DOHH2 (cell line): ENCODE measurements around the gene NXT1.

Experiments
- H3F3A ChIP-seq: fragments of 200-600 bp; sonication (generic), shearing (Covaris generic); 2 replicates; pipeline ENCODE4 v1.6.0; 2016; ENCODE audit warnings: antibody characterized with exemption, mild to moderate bottlenecking; ENCODE audit not compliant: control insufficient read depth, insufficient read depth
- H3K27ac ChIP-seq: fragments of 200-600 bp; sonication (generic); 2 replicates; pipeline ENCODE4 v1.5.1; 2014; ENCODE audit warnings: low read depth, mild to moderate bottlenecking, low read length, moderate library complexity
- H3K27me3 ChIP-seq: fragments of 200-600 bp; sonication (generic); 2 replicates; pipeline ENCODE4 v1.6.1; 2014; ENCODE audit warnings: mild to moderate bottlenecking, low read length, mixed read lengths; ENCODE audit not compliant: control insufficient read depth
- H3K36me3 ChIP-seq: fragments of 200-600 bp; sonication (generic); 2 replicates; pipeline ENCODE4 v1.6.1; 2014; ENCODE audit warnings: mild to moderate bottlenecking, low read length, moderate library complexity, mixed read lengths; ENCODE audit not compliant: control insufficient read depth
- H3K4me1 ChIP-seq: fragments of 200-600 bp; sonication (generic); 2 replicates; pipeline ENCODE4 v1.6.1; 2014; ENCODE audit warnings: mild to moderate bottlenecking, low read length, mixed read lengths; ENCODE audit not compliant: control insufficient read depth
- H3K4me2 ChIP-seq: fragments of 200-600 bp; sonication (generic); 2 replicates; pipeline ENCODE4 v1.6.0; 2014; ENCODE audit warnings: mild to moderate bottlenecking, low read length, moderate library complexity
- H3K4me3 ChIP-seq: fragments of 200-600 bp; sonication (generic); 2 replicates; pipeline ENCODE4 v1.5.1; 2014; ENCODE audit warnings: mild to moderate bottlenecking, low read length, mixed read lengths
- H3K79me2 ChIP-seq: fragments of 200-600 bp; sonication (generic); 2 replicates; pipeline ENCODE4 v1.6.1; 2014; ENCODE audit warnings: mild to moderate bottlenecking, low read length, mixed read lengths; ENCODE audit not compliant: control insufficient read depth
- H3K9me2 ChIP-seq: fragments of 200-600 bp; sonication (generic); replicated peaks from 2 replicates; pipeline ENCODE4 v1.6.1; 2014; ENCODE audit warnings: mild to moderate bottlenecking, low read length, mixed read lengths; ENCODE audit not compliant: control insufficient read depth
- H3K9me3 ChIP-seq: fragments of 200-600 bp; sonication (generic); 2 replicates; pipeline ENCODE4 v1.6.1; 2014; ENCODE audit warnings: antibody characterized with exemption, low read length, mixed read lengths; ENCODE audit not compliant: control insufficient read depth, insufficient read depth
- H4K20me1 ChIP-seq: fragments of 200-600 bp; sonication (generic); 2 replicates; pipeline ENCODE4 v1.6.0; 2014; ENCODE audit warnings: low read depth, mild to moderate bottlenecking, antibody characterized with exemption, low read length, moderate library complexity; ENCODE audit not compliant: control insufficient read depth, insufficient read depth
- EZH2phosphoT487 ChIP-seq: fragments of 200-600 bp; sonication (generic); IDR thresholded peaks from 2 replicates; pipeline ENCODE4 v1.6.1; 2017; ENCODE audit warnings: borderline replicate concordance, mild to moderate bottlenecking, antibody characterized with exemption, low read length, moderate library complexity, mixed read lengths
- TF ChIP-seq, protein P1 (sequence below): fragments of 200-600 bp; sonication (generic); IDR thresholded peaks from one replicate; pipeline ENCODE4 v1.5.1; 2014; ENCODE audit warnings: antibody characterized with exemption, mild to moderate bottlenecking, low read depth, low read length; ENCODE audit not compliant: poor library complexity, severe bottlenecking

Gene NXT1

DNA sequence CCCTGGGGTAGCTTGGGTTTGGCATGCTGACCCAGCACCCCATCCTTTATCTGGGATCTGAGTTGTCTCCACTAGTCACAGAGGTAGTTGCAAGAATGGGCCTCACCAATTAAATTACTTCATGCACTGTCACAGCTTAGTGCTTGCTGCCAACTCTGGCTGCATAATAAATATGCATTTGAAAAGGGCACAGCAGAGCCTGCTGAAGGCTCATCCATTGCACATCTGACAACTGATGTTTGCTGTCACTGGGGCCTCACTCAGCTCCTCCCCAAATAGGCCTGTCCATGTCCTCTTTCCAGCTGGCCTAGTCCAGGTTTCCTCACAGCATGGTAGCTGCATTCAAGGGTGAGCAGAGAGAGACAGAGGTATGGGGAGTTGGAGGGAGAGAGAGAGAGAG lies 13.3 kb upstream of the NXT1 start:
- H3K9me3 ChIP-seq: no peaks in the 10 kb centered on the region
- no peaks in the 10 kb centered on the region for H3K27me3 ChIP-seq
- no peaks in the 10 kb centered on the region for H3F3A ChIP-seq
- H3K4me3 ChIP-seq: no peak overlapping the region
- H3K36me3 ChIP-seq: no peaks in the 10 kb centered on the region
- no peaks in the 10 kb centered on the region for H3K79me2 ChIP-seq
- no peaks in the 10 kb centered on the region for H3K9me2 ChIP-seq
- TF ChIP-seq EZH2phosphoT487: no peak
- TF ChIP-seq, protein P1, sequence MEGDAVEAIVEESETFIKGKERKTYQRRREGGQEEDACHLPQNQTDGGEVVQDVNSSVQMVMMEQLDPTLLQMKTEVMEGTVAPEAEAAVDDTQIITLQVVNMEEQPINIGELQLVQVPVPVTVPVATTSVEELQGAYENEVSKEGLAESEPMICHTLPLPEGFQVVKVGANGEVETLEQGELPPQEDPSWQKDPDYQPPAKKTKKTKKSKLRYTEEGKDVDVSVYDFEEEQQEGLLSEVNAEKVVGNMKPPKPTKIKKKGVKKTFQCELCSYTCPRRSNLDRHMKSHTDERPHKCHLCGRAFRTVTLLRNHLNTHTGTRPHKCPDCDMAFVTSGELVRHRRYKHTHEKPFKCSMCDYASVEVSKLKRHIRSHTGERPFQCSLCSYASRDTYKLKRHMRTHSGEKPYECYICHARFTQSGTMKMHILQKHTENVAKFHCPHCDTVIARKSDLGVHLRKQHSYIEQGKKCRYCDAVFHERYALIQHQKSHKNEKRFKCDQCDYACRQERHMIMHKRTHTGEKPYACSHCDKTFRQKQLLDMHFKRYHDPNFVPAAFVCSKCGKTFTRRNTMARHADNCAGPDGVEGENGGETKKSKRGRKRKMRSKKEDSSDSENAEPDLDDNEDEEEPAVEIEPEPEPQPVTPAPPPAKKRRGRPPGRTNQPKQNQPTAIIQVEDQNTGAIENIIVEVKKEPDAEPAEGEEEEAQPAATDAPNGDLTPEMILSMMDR: no peak
- H3K4me2 ChIP-seq: no peak overlapping the region
- no peak overlapping the region for H3K27ac ChIP-seq
- peaks cover 6% of the 10 kb centered on the region for H3K4me1 ChIP-seq
- no peaks in the 10 kb centered on the region for H4K20me1 ChIP-seq

DNA sequence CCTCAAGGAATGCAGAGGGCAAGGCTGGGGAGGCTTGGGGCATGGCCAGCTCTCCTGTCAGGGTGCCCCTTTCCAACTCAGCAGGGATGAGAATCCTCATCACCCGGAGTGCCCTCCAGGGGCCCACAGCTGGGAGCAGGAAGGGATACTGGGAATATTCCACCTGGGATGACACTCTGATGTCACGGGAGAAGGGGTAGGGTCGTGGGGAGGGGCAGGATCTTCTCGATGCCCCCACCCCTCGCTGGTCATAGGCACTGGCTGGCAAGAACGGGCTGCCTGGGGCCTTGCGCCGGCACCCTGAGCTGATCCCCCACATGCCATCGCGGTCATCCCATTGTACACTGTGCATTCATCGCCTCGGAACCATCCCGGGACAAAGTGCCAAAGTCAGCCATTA lies 10.6 kb upstream of the NXT1 start:
- H3K27me3 ChIP-seq: no peaks in the 10 kb centered on the region
- no peaks in the 10 kb centered on the region for H4K20me1 ChIP-seq
- H3K79me2 ChIP-seq: no peaks in the 10 kb centered on the region
- H3K9me2 ChIP-seq: no peaks in the 10 kb centered on the region
- H3K36me3 ChIP-seq: no peaks in the 10 kb centered on the region
- no peaks in the 10 kb centered on the region for H3K9me3 ChIP-seq
- no peak overlapping the region for H3K4me3 ChIP-seq
- H3K4me2 ChIP-seq: no peak overlapping the region
- TF ChIP-seq, protein P1: no peak
- TF ChIP-seq EZH2phosphoT487: no peak
- H3K27ac ChIP-seq: no peak overlapping the region
- H3F3A ChIP-seq: no peaks in the 10 kb centered on the region
- no peaks in the 10 kb centered on the region for H3K4me1 ChIP-seq

DNA sequence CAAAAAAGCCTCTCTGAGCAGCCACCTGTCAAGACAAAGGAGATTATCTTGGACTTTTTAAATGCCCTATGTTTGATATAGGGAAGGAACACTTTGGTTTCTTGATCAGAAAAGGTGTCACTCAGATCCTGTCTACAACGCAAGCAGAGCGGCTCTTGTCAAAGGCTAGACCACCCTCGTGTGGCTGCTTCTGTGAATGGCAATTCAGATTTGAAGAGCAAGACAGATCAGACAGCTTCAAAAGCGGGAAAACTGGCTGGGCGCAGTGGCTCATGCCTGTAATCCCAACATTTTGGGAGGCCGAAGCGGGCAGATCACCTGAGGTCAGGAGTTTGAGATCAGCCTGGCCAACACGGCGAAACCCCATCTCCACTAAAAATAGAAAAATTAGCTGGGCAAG lies 10.1 kb upstream of the NXT1 start:
- Histone ChIP-seq H3F3A (no peaks in the 10 kb centered on the region), H3K4me1 (no peaks in the 10 kb centered on the region), H3K27me3 (no peaks in the 10 kb centered on the region), H3K27ac (no peak overlapping the region), H3K79me2 (no peaks in the 10 kb centered on the region), H4K20me1 (no peaks in the 10 kb centered on the region), H3K9me3 (no peaks in the 10 kb centered on the region), H3K4me2 (no peak overlapping the region), H3K9me2 (no peaks in the 10 kb centered on the region), H3K4me3 (no peak overlapping the region), H3K36me3 (no peaks in the 10 kb centered on the region)
- no peak for TF ChIP-seq EZH2phosphoT487
- TF ChIP-seq, protein P1: peak; percentile 48

DNA sequence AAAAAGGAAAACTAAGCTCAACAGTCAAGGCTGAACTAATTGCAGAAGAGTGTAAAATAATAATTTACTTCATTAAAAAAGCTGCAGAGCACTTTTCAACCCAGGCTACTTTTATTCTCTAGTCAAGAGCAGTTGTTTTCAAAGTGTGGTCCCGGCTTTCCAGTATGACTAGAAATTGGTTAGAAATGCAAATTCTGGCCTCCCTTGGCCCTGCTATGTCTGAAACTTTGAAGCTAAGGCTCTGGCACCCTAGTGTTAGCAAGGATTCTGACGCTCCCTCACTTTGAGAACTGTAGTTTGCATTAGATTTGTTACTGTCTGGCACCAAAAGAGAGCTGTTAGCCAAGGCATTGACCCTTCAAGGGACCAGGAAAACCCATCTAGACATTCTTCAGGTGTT lies 9.5 kb upstream of the NXT1 start:
- no peak overlapping the region for H3K27ac ChIP-seq
- H3K9me3 ChIP-seq: no peaks in the 10 kb centered on the region
- no peak overlapping the region for H3K4me2 ChIP-seq
- H4K20me1 ChIP-seq: no peaks in the 10 kb centered on the region
- no peak overlapping the region for H3K4me3 ChIP-seq
- H3F3A ChIP-seq: no peaks in the 10 kb centered on the region
- no peaks in the 10 kb centered on the region for H3K27me3 ChIP-seq
- no peaks in the 10 kb centered on the region for H3K79me2 ChIP-seq
- H3K9me2 ChIP-seq: no peaks in the 10 kb centered on the region
- TF ChIP-seq EZH2phosphoT487: no peak
- TF ChIP-seq, protein P1: no peak
- no peaks in the 10 kb centered on the region for H3K4me1 ChIP-seq
- H3K36me3 ChIP-seq: no peaks in the 10 kb centered on the region
